ENCODE results near the gene MRPL58. TPM values are rescaled to one million over a fixed set of nuclear protein-coding genes. Genes with fewer than 3 reads are reported as not detected.
A peak's percentile ranks its signal among the peaks of the same experiment; 100 is the strongest.

MRPL58 gene
- total and polyA plus RNA-seq, 2 of the 8 experiments (the other 6 are each of a cell fraction or from before 2014, with no cell fraction given): 43.6 to 49.1 TPM

GRCh38 chr17:75033346-75034235 lies 21.1 kb downstream of the MRPL58 start (continued):
- TF ChIP-seq CHD7 (IDR thresholded peaks at IDR 0.05; ENCODE audit: insufficient replicate concordance, low read length) (no peak), RXRA (IDR thresholded peaks at IDR 0.05; ENCODE audit: insufficient read depth, low read depth, low read length) (no peak), RBBP5 (IDR thresholded peaks at IDR 0.05; ENCODE audit: borderline replicate concordance, low read depth, low read length) (peak; percentile 99), RFX5 (IDR thresholded peaks at IDR 0.05; ENCODE audit: borderline replicate concordance, low read depth, low read length) (no peak), SIRT6 (IDR thresholded peaks at IDR 0.05; ENCODE audit: low read length) (no peak), TCF12 (IDR thresholded peaks at IDR 0.05; ENCODE audit: low read depth, low read length) (0 out of 2 replicates have a peak, but pooled peaks have one; percentile 46)
